HG02678 (cell line): ENCODE measurements around the gene ATP5F1D.
A peak's percentile ranks its signal among the peaks of the same experiment; 100 is the strongest.

Experiments used
- ATAC-seq: cut with Tn5 transposase; IDR thresholded peaks from one replicate; pipeline ENCODE4 v1.9.1; 2021; ENCODE audit warnings: mild to moderate bottlenecking, moderate library complexity; ENCODE audit not compliant: unreplicated experiment

ATP5F1D gene

DNA sequence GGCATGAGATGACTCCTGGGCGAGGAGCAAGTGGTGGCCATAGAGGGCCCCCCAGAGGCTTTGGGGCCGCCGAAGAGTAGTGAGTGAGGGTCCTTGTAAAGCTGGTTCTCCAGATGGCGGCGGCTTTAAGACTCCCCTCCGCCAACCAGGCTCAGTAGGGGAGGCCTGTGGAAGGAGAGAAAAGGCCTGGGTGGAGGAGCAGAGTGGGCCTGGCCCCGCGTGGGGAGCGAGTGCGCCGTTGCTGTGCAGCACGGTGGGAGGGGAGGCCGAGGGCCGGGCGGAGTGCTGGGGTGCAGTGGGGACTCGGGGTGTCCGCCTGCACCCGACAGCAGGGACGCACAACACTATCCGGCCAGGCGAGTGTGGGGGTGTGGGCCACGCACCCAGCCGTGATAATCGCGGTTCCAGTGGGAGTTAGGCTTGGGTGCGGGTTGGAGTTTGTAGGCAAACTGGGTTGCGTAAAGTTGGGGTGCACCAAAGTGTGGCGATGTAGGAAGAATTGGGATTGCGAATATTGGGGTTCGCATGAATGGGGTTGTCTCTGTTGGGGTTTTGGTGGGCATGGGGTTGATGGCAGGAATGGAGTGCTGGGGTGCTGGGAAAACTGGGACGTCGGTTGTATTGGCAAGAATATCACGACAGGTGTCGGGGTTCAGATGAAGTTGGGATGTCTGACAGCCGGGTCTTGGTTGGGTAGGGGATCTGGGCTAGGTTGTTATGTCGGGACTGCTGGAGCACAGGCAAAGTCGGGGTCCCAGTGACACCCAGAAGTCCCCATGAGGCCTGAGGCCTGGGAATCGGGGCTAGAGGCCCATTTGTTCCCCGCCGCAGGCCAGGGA lies 26.9 kb downstream of the ATP5F1D start:
- ATAC-seq = no peak

DNA sequence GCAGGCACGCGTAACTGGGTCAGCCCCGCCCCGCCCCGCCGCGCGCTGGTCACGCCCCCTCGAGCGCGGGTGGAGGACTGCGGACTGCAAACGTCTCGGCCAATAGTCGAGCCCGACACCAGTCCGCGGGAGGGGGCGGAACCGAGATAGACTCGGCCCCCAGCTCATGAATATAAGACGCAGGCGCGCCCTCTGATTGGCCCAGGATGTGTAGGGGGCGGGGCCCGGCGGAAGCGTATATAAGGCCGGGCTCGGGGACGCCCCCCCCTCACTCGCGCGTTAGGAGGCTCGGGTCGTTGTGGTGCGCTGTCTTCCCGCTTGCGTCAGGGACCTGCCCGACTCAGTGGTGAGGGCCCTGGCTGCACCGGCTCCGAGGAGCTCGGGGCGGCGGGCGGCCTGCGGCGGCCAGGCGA lies 27.5 kb downstream of the ATP5F1D start, which contains the start of gene CIRBP:
Gene CIRBP, plus strand, starts transcription at position 268 of the 413 bp plus-strand sequence. CDS start 1,602 bp downstream, outside the sequence.
- peak; percentile 67 for ATAC-seq

DNA sequence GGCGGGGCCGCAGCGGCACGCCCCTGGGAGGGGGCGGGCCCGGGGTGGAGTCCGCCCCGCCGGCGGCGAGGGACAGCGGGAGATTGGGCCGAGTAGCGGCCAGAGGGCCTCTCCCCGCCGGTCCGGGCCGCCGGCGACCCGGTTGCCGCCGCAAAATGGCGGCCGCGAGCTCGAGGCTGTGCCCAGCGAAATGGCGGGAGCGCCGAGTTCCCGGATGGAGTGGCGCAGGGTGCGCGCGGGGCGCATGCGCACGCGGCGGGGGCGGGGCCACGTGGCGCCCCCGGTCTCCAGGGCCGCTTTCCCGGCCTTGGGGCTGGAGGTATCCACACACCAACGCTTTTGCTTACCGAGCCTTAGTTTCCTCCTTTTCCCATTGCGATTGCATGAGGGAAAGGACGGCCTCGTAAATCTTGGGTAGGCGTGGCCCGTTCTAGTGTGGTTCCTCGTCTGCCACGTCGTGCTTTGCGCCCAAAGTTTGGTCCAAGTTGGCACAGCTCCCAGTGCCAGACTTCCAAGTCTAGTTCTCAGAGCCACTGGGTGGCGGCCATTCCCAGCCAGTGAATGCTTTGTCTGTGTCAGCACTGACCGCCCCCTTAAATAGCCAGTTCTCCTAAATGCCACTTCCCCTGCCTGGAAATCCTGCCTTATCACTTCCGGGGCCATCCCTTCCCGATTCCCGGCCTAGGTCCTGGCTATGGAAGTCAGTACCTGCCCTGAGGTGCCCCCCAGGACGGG lies 28.1 kb downstream of the ATP5F1D start:
- peak; percentile 30 for ATAC-seq

DNA sequence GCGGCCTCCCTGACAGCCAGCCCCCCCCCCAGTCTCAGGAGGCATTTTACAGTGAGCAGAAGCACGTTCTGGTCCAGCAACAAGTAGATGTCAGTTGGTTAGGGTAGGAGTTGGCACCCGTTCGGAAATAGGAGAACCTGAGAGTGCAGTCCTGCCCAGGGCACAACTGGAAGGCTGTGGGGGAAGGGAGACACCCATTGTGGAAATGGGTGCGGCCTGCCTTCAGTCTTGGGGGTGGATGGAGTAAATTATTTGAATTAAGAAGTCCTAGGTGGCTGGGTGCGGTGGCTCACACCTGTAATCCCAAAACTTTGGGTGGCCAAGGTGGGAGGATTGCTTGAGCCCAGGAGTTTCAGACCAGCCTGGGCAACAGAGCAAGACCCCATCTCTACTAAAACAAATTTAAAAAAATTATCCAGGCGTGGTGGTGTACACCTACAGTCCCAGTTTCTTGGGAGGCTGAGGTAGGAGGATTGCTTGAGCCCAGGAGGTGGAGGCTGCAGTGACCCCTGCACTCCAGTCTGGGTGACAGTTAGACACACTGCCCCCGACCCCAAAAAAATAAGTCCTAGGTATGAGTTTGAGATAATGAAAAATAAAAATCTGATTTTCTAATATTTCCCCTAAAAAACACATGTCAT lies 28.8 kb downstream of the ATP5F1D start:
- ATAC-seq = no peak

DNA sequence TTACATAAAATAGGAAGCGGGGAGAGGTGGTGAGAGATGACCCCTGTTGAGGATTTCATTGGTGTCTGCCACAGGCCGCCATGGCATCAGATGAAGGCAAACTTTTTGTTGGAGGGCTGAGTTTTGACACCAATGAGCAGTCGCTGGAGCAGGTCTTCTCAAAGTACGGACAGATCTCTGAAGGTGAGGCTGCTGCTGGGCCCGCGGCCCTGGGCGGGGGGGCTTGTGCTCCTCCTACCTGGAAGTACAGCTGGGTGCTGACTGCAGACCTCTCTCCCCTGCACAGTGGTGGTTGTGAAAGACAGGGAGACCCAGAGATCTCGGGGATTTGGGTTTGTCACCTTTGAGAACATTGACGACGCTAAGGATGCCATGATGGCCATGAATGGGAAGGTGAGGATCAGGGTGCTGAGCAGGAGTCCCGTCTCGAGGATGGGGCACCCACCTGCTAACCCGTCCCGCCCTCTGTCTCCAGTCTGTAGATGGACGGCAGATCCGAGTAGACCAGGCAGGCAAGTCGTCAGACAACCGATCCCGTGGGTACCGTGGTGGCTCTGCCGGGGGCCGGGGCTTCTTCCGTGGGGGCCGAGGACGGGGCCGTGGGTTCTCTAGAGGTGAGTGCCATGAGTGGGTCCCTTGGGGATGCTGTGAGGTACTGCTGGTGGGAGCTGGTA lies 29.4 kb downstream of the ATP5F1D start:
- no peak for ATAC-seq

DNA sequence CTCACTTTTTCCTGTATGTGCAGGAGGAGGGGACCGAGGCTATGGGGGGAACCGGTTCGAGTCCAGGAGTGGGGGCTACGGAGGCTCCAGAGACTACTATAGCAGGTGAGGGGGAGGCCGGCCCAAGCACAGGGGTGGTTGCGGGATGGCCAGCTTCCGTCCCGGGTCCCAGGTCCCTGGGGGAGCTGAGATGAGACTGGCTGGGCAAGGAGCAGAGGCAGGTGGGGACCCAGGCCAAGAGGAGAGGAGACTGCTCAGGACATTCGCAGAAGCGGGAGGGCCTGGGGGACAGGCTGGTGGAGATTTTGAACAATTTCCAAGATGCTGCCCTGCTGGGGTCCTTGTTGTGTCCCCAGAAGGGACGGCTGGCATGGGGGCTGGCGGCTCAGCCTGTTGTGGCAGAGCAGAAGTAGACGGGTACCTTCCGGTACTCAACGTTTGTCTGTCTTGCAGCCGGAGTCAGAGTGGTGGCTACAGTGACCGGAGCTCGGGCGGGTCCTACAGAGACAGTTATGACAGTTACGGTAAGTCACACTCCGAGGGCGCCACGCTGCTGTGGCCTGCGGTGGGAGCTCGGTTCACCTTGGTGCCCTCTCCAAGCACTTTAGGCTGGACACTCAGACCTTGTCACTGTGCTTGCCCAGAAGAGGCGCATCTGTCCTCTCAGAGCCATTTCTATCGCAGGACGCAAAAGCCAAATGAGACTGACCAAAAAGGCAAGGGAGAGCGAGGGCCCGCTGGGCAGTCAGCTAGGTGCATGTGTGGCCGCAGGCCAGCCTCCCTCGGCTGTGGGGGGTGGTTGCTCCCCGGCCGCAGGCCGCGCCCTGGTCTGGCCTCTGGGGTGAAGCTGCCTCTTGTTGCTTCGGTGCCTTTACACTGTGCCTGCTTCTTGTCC lies 30.2 kb downstream of the ATP5F1D start:
- no peak for ATAC-seq

DNA sequence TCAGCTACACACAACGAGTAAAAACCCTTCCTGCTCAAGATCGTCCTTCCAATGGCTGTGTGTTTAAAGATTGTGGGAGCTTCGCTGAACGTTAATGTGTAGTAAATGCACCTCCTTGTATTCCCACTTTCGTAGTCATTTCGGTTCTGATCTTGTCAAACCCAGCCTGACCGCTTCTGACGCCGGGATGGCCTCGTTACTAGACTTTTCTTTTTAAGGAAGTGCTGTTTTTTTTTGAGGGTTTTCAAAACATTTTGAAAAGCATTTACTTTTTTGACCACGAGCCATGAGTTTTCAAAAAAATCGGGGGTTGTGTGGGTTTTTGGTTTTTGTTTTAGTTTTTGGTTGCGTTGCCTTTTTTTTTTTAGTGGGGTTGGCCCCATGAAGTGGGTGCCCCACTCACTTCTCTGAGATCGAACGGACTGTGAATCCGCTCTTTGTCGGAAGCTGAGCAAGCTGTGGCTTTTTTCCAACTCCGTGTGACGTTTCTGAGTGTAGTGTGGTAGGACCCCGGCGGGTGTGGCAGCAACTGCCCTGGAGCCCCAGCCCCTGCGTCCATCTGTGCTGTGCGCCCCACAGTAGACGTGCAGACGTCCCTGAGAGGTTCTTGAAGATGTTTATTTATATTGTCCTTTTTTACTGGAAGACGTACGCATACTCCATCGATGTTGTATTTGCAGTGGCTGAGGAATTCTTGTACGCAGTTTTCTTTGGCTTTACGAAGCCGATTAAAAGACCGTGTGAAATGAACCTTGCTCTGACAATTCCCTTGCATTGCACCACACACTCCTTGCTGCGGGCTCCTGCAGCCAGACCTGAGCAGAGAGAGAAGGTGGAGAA lies 31.1 kb downstream of the ATP5F1D start:
- no peak for ATAC-seq

DNA sequence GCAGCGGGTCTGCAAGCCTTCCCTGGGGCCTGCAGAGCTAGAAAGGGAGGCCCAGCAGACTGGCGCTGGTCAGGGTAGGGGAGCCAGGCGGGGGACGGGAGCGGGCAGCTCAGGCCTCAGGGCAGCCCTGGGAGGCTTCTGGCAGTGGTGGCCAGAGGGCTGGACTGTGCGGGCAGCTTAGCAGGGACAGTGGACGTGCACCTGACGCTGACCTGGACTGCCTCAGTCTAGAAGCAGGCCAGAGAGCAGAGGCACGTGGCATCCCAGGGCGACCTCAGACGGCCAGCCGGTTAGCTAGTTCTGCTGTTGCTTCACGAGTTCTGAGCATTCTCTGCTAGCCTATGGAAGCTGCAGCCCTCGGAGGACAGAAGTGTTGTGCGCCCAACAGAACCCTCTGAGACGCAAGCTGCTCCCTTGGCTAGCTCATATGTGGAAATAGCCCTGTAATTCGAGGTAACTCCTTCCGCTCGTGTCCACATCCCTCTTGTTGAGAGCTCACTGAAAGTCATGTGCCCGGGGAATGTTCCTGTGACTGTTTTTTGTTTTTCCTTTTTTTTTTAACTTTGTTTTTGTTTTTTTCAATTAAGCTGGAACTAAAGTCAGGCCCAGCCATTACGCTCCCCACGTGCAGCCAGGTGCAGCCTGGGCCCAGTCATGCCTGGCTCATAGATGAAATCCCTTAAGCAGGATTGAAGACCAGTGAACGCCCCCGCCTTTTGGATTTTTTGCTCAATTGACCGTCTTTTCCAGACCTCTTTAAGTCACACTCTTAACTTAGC lies 31.9 kb downstream of the ATP5F1D start:
- no peak for ATAC-seq

DNA sequence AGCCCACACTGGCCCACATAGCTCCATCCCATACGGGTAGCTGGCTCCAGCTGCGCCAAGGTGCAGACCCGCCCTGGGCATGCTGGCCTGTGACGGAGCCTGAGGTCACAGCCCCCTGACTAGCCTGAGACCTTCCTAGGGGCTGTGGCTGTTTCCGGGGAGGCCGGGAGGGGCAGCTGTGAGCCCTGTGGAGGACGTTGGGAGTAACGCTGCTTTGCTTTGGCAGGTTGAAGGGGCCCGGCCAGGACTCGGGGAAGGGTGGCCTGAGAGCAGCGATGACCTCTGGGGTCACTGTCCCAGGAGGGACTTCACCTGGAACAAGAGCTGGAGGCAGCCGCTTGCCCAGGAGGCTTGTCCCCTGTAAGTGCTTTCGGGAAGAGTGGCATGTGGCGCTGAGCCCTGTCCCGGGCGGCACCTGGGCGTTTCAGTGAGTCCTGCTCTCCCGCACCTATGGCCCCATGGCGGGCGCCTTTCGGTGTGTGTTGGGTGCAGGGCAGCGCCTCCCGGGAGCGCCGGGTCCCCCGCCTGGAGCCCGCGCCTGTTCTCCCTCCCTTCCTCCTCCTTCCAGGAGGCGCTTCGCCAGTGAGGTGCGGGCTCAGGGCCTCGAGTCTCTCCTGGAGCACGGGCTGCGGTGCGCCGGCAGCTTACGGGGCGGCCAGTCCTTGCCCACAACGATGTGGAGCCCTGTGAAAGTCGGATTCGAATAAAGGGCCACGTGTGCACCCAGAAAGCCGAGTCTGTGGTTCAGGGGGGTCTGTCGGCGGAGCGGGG lies 32.7 kb downstream of the ATP5F1D start:
- ATAC-seq = no peak

DNA sequence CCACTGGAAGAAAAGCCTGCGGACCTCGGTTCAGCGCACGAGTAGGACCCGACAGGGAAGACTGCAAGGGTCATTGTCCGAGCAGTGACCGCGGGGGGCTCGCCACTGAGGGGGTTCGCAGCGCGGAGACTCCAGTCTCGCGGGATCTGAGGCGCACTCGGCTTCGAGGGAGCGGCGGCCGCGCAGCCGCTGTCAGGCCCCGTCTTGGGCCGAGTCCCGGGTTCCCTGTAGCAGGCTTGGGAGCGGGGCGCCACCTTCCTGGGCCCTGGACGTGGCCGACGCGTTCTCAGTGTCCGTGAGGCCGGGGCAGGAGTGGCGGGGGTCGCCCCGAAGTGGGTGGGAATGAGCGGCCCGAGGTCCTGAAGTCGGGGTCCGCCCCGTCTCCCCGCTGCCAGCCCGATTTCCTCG lies 33.3 kb downstream of the ATP5F1D start:
- no peak for ATAC-seq

DNA sequence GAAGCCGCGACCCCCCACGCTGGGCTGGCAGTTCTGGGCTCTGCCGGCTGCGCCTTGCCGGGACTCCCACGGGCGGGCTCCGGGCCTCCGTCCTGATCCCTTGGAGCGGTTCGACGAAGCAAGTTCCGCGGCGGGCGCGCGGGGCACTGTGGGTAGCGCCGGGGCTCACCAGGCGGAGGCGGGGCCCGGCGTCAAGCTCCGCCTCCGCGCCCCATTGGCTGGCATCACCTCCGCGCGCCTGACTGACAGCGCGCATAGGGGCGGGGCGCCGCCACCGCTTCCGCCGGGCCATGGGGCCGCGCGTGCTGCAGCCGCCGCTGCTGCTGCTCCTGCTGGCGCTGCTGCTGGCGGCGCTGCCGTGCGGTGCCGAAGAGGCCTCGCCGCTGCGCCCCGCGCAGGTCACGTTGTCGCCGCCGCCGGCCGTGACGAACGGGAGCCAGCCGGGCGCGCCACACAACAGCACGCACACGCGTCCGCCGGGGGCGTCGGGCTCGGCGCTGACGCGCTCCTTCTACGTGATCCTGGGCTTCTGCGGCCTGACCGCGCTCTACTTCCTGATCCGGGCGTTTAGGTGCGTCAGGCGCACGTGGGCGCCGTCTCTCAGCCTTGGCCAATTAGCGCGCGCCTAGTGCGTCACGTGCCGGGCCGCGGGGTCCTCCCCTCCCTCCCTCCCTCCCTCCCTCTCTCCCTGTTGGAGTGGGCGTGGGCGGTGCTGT lies 33.9 kb downstream of the ATP5F1D start, which contains the start of gene FAM174C:
Gene FAM174C, plus strand, starts transcription at position 271 of the 716 bp plus-strand sequence. Its CDS starts 20 bp downstream, at position 291.
- ATAC-seq = peak; percentile 78

DNA sequence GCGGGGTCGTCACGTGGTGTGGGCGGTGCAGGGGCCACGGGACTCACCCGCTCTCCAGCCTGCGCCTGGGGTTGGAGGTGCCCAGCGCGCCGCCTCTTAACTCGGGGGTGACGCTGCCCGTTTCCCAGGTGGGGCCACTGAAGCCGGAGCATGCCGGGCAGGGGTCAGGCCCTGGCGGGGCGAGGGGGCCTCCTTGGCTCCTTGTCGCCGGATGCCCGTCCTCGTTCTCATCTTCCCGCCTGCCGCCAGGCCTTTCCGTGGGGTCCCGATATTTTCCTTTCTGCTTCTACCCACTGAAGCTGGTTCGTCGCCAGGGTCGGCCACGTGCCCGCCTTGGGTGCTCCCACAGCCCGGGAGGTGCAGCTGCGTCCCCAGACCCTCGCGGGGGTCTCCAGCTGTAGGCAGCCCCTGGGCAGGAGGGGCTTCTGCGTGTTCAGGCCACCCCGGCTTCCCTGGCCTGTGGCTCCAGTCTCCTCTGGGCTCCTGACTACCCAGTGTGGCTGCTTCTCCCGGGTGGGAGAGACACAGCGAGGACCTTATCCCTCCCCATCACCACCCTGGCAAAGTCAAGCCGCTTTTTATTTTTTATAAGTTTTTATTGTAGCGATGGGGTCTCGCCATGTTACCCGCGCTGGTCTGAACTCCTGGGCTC lies 34.6 kb downstream of the ATP5F1D start:
- ATAC-seq = no peak

DNA sequence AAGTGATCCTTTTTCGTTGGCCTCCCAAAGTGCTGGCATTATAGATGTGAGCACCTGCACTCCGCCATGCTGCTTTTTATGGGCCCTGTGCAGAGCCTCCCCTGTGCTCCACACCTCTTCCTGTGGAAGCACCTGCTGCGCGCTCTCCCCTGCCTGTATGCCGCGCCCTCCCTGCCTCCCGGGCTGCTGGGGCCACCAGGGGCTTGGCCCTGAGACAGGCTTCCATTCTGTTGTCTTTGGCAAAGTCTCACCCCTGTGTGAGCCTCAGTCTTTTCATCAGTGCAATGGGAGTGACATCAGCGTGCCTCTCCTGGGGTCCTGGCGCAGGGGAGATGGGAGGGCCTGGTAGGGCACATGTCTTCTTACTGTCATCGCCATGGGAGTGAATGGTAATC lies 35.1 kb downstream of the ATP5F1D start:
- no peak for ATAC-seq

DNA sequence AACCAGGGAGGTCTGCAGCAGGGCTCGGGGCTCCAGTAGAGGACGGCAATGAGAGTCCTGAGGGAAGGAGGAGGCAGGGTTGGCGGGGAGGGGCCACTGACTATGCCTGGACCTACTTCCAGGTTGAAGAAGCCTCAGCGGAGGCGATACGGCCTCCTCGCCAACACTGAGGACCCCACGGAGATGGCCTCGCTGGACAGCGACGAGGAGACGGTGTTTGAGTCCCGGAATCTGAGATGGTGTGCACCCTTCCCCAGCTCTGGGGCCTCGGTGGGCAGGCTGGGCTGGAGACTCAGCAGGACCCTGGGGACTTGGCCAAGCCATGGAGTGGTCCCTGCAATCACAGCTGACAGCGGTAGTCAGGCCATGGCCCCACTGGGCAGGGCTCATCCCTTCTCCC lies 35.5 kb downstream of the ATP5F1D start:
- no peak for ATAC-seq

DNA sequence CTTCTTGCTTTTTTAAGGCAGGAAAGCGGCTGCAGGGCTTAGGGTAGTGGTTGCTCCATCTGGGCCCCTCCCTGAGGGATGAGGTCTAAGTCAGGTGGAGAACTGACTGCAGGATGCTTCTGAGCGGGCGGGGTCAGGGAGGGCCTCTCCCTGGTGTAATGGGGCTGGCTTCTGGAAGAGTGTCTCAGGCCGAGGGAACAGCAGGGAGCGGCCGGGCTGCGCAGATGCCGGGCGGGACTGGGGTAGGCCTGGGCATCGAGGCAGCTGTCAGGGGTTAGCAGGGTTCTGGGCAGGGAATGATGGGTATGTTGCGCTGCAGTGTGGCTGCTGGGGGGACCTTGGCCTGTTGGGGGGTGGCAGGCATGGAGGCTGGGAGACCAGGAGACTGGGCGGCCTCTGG lies 36.5 kb downstream of the ATP5F1D start:
- ATAC-seq = no peak
